ENCODE results near the gene PPP1R14D.
"Not testable (repeated sequence)": the region's sequence is repeated elsewhere in the genome, so short reads cannot be mapped to it uniquely, and the experiment has no call there.

PPP1R14D gene

GRCh38 chr15:40828447-40829036 lies at the start of gene PPP1R14D:
Gene PPP1R14D (minus strand): TSS chr15:40828708. CDS start chr15:40828641, 67 bp downstream.
- no peak for DNase-seq

GRCh38 chr15:40877694-40878093 lies 49.2 kb upstream of the PPP1R14D start:
- no peak for DNase-seq

- DNase-seq: no peak
These were observed 47.7 kb upstream of the PPP1R14D start for GRCh38 chr15:40875991-40876730.

GRCh38 chr15:40873694-40874561 lies 45.4 kb upstream of the PPP1R14D start, which contains the start of gene RHOV:
Gene RHOV (minus strand): TSS chr15:40874234. CDS start chr15:40874139, 95 bp downstream.
- DNase-seq: peak; percentile 41

- DNase-seq: no peak
These were observed 44.5 kb upstream of the PPP1R14D start for GRCh38 chr15:40872791-40873693.

- no peak for DNase-seq
These were observed 43.5 kb upstream of the PPP1R14D start for GRCh38 chr15:40871749-40872617.

- DNase-seq: no peak
These were observed 42.2 kb upstream of the PPP1R14D start for GRCh38 chr15:40870716-40871115.

- no peak for DNase-seq
These were observed 41.2 kb upstream of the PPP1R14D start for GRCh38 chr15:40869686-40870085.

GRCh38 chr15:40867199-40867598 lies 38.7 kb upstream of the PPP1R14D start:
- DNase-seq: no peak

- no peak for DNase-seq
These were observed 35.3 kb upstream of the PPP1R14D start for GRCh38 chr15:40863660-40864270.

GRCh38 chr15:40861147-40861546 lies 32.6 kb upstream of the PPP1R14D start:
- DNase-seq: not testable (repeated sequence)

GRCh38 chr15:40859206-40859851 lies 30.8 kb upstream of the PPP1R14D start:
- DNase-seq: peak; percentile 74

GRCh38 chr15:40858706-40859105 lies 30.2 kb upstream of the PPP1R14D start:
- no peak for DNase-seq

- DNase-seq: peak; percentile 69
These were observed 29.3 kb upstream of the PPP1R14D start for GRCh38 chr15:40857601-40858341.

- DNase-seq: no peak
These were observed 28.2 kb upstream of the PPP1R14D start for GRCh38 chr15:40856746-40857145.

- DNase-seq: no peak
These were observed 27.3 kb upstream of the PPP1R14D start for GRCh38 chr15:40855706-40856234.

GRCh38 chr15:40854161-40854560 lies 25.7 kb upstream of the PPP1R14D start:
- no peak for DNase-seq

GRCh38 chr15:40853241-40853890 lies 24.9 kb upstream of the PPP1R14D start:
- DNase-seq: no peak

- no peak for DNase-seq
These were observed 24.0 kb upstream of the PPP1R14D start for GRCh38 chr15:40852529-40852928.

Measured in CD4-positive, alpha-beta T cell treated with Interleukin-4 for 4 hours (primary cell).